Measurements from ENCODE around the gene VKORC1L1.

The VKORC1L1 gene

GRCh38 chr7:66007232-66007631 is 134.4 kb downstream of the VKORC1L1 start:
- DNase-seq (ENCODE audit: low read depth): no peak
- no peak overlapping the region for H3K4me3 ChIP-seq (ENCODE audit: low read length)
- TF ChIP-seq CTCF (conservative IDR thresholded peaks at IDR 0.05; ENCODE audit: low read depth, low read length): no peak

Measured in retinal pigment epithelial cell (primary cell).